Kidney capillary endothelial cell (primary cell): ENCODE measurements around the gene GRM7.

Experiments used
- DNase-seq: peaks from one replicate; pipeline ENCODE4 v3.0.0-alpha.2; 2018; ENCODE audit warnings: low spot score

The GRM7 gene

GRCh38 chr3:7581831-7582230 is 720.9 kb downstream of the GRM7 start:
- no peak for DNase-seq

- no peak for DNase-seq
Observed at GRCh38 chr3:7585052-7585451, 724.1 kb downstream of the GRM7 start.

- DNase-seq: no peak
Observed at GRCh38 chr3:7588236-7588635, 727.3 kb downstream of the GRM7 start.

GRCh38 chr3:7589526-7589925 is 728.6 kb downstream of the GRM7 start:
- no peak for DNase-seq

- DNase-seq: no peak
Observed at GRCh38 chr3:7602297-7602696, 741.4 kb downstream of the GRM7 start.

- DNase-seq: no peak
Observed at GRCh38 chr3:7607083-7607482, 746.2 kb downstream of the GRM7 start.

- DNase-seq: no peak
Observed at GRCh38 chr3:7607676-7608075, 746.8 kb downstream of the GRM7 start.

- no peak for DNase-seq
Observed at GRCh38 chr3:7610634-7611033, 749.7 kb downstream of the GRM7 start.

- no peak for DNase-seq
Observed at GRCh38 chr3:7615043-7615442, 754.1 kb downstream of the GRM7 start.

GRCh38 chr3:7618606-7619005 is 757.7 kb downstream of the GRM7 start:
- DNase-seq: no peak

GRCh38 chr3:7620401-7620800 is 759.5 kb downstream of the GRM7 start:
- DNase-seq: no peak

- no peak for DNase-seq
Observed at GRCh38 chr3:7621046-7621630, 760.2 kb downstream of the GRM7 start.

GRCh38 chr3:7621651-7622050 is 760.7 kb downstream of the GRM7 start:
- no peak for DNase-seq

GRCh38 chr3:7625021-7625420 is 764.1 kb downstream of the GRM7 start:
- no peak for DNase-seq

GRCh38 chr3:7630351-7630911 is 769.5 kb downstream of the GRM7 start:
- no peak for DNase-seq

- DNase-seq: peak; percentile 4
Observed at GRCh38 chr3:7630925-7631324, 770.0 kb downstream of the GRM7 start.

GRCh38 chr3:7632305-7632704 is 771.4 kb downstream of the GRM7 start:
- DNase-seq: no peak

GRCh38 chr3:7637694-7638093 is 776.8 kb downstream of the GRM7 start:
- DNase-seq: no peak

GRCh38 chr3:7638103-7638502 is 777.2 kb downstream of the GRM7 start:
- DNase-seq: no peak

GRCh38 chr3:7640787-7641186 is 779.9 kb downstream of the GRM7 start:
- no peak for DNase-seq

- no peak for DNase-seq
Observed at GRCh38 chr3:7646851-7647250, 785.9 kb downstream of the GRM7 start.

- DNase-seq: no peak
Observed at GRCh38 chr3:7650466-7650865, 789.6 kb downstream of the GRM7 start.

- no peak for DNase-seq
Observed at GRCh38 chr3:7651274-7651673, 790.4 kb downstream of the GRM7 start.
